Liver (tissue), 3 donors: Measurements from ENCODE around the gene ANKDD1A.

Experiments
- NR2F2 ChIP-seq: IDR thresholded peaks from 2 replicates; pipeline ENCODE4 v1.6.1; 2016; ENCODE audit warnings: antibody characterized with exemption
- SP1 ChIP-seq: IDR thresholded peaks from 2 replicates; pipeline ENCODE4 v1.6.1; 2018; ENCODE audit warnings: antibody characterized with exemption, mild to moderate bottlenecking
- TF ChIP-seq, protein P1 (sequence below): fragments of 150-350 bp; IDR thresholded peaks from 2 replicates; pipeline ENCODE4 v1.5.1; 2017; ENCODE audit warnings: improper control_type of control experiment, low read depth, low read length; ENCODE audit not compliant: missing input control
- TF ChIP-seq, protein P2 (sequence below): IDR thresholded peaks from 2 replicates; pipeline ENCODE4 v1.6.1; 2016; ENCODE audit warnings: antibody characterized with exemption, mild to moderate bottlenecking
- donor health status: healthy.
- donor health status: healthy.

DNA sequence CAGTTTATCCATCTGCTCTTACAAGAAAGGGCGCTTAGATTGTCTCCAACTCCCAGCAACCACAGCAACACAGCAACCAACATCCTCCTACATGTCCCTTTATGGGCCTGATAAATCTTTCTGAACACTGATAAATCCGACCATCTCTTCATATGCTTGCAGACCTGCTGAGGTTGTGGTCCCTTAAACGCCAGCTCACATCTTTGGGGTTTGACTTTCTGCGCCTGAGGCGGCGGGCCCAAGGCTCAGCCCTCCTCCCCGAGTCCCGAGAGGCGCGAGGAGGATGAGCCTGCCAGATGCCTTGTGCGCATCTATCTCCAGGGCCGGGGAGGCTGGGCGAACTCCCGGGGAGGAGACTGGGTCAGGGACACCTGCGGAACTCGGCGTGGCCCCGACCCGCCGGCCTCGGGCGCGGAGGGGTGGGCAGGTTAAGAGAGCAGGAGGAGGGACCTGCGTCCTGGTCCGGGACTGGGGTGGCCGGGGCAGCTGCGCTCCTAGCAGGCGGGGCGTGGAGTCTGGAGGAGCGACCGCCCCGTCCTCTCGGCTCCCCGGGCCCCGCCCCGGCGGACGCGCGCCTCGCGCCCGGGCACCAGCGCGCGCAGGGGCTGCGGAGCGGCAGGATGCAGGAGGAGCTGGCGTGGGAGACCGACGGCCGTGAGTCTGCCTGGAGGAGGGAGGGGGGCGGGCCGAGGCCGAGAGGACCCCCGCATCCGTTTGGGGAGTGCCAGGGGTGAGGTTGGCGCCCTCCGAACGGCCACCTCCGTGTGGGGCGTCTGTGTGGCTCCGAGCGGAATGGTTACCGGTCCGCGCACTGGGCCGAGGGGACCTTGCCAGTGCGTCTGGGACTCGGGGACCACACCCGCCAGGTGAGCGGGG, at the start of gene ANKDD1A:
- TF ChIP-seq SP1, result no peak
- TF ChIP-seq, protein P1, sequence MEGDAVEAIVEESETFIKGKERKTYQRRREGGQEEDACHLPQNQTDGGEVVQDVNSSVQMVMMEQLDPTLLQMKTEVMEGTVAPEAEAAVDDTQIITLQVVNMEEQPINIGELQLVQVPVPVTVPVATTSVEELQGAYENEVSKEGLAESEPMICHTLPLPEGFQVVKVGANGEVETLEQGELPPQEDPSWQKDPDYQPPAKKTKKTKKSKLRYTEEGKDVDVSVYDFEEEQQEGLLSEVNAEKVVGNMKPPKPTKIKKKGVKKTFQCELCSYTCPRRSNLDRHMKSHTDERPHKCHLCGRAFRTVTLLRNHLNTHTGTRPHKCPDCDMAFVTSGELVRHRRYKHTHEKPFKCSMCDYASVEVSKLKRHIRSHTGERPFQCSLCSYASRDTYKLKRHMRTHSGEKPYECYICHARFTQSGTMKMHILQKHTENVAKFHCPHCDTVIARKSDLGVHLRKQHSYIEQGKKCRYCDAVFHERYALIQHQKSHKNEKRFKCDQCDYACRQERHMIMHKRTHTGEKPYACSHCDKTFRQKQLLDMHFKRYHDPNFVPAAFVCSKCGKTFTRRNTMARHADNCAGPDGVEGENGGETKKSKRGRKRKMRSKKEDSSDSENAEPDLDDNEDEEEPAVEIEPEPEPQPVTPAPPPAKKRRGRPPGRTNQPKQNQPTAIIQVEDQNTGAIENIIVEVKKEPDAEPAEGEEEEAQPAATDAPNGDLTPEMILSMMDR, result no peak
- TF ChIP-seq, protein P2, sequence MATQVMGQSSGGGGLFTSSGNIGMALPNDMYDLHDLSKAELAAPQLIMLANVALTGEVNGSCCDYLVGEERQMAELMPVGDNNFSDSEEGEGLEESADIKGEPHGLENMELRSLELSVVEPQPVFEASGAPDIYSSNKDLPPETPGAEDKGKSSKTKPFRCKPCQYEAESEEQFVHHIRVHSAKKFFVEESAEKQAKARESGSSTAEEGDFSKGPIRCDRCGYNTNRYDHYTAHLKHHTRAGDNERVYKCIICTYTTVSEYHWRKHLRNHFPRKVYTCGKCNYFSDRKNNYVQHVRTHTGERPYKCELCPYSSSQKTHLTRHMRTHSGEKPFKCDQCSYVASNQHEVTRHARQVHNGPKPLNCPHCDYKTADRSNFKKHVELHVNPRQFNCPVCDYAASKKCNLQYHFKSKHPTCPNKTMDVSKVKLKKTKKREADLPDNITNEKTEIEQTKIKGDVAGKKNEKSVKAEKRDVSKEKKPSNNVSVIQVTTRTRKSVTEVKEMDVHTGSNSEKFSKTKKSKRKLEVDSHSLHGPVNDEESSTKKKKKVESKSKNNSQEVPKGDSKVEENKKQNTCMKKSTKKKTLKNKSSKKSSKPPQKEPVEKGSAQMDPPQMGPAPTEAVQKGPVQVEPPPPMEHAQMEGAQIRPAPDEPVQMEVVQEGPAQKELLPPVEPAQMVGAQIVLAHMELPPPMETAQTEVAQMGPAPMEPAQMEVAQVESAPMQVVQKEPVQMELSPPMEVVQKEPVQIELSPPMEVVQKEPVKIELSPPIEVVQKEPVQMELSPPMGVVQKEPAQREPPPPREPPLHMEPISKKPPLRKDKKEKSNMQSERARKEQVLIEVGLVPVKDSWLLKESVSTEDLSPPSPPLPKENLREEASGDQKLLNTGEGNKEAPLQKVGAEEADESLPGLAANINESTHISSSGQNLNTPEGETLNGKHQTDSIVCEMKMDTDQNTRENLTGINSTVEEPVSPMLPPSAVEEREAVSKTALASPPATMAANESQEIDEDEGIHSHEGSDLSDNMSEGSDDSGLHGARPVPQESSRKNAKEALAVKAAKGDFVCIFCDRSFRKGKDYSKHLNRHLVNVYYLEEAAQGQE, result no peak
- TF ChIP-seq NR2F2, result no peak
